Activated CD4-positive, alpha-beta T cell treated with anti-CD3 and anti-CD28 coated beads, Interleukin-2, amount 50 U/mL, for 1 hour (primary cell): ENCODE measurements around the gene ZFX.
"Not testable (repeated sequence)": the region's sequence is repeated elsewhere in the genome, so short reads cannot be mapped to it uniquely, and the experiment has no call there.

Experiments
- DNase-seq: peaks from one replicate; pipeline ENCODE4 v3.0.0-alpha.2; 2020

ZFX gene

DNA sequence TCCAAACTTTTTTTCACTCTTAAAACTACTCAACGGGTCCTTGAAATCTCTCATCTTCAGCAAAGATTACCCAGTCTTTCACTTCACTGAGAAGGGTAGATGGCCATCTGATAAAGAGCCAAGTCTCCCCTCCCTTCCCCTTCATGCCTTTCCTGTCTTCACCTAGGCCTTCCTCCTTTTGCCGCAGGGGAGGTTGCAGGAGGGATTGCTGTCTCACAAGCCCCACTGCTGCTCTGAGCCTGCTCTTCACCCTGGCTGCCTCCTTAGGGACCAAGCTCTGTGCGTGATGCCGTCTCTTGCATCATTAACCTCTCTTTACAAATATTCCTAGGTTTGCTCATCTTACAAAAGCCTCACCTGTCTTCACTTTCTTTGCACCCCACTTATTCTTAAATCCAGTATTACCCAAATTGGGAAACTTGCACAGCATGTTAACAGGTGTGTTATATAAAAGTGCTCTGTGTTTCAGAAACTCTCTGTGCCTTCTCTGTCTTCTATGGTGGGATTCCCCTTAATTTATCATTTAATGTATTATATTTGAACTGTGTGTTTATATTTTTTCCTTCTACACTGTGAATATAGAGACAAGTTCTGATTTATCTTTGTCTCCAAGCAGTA, 3.8 kb downstream of the ZFX start:
- DNase-seq, result no peak

DNA sequence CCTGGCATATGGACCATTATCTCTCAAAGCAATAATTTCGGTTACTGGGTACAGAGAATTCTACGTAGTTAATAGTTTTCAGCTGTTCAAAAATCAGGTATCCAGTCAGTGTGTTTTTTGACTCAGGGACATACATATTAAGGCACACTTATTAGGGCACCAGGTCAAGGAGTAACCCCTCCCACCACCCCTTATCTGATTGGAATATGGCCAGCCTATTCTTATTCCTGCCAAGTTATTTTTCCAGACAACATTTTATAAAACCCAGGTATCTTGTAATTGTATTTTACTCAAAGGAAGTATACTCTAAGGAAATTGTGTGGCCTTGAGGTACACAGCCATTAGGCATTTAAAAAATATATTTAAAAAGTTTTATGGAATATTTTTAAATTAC, 4.3 kb downstream of the ZFX start:
- no peak for DNase-seq

DNA sequence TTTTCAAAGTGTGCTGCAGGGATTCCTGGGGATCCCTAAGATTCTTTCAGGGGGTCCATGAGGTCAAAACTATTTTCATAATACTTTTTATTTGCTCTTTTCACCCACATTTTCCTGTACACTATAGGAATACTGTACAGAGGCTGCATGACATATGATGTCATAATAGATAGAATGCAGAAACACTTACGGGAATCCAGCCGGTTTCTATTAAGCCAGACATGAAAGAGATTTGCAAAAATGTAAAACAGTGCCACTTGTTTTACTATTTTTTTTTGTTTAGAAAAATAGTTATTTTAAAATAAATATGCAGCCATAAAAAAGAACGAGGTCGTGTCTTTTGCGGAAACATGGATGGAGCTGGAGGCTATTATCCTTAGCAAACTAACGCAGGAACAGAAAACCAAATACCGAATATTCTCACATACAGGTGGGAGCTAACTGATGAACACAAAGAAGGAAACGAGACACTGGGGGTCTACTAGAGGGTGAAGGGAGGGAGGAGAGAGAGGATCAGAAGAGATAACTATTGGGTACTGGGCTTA, 5.0 kb downstream of the ZFX start:
- no peak for DNase-seq

DNA sequence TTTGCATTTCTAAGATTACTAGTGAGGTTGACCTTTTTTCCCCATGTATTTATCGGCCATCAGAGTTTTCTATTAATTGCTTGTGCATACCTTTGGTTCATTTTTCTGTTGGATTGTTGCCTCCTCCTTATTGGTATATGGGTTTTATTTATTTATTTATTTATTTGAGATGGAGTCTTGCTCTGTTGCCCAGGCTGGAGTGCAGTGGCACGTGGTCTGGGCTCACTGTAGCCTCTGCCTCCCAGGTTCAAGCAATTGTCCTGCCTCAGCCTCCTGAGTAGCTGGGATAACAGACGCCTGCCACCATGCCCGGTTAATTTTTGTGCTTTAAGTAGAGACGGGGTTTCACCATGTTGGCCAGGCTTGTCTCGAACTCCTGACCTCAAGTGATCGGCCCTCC, 6.2 kb downstream of the ZFX start:
- DNase-seq, result not testable (repeated sequence)

DNA sequence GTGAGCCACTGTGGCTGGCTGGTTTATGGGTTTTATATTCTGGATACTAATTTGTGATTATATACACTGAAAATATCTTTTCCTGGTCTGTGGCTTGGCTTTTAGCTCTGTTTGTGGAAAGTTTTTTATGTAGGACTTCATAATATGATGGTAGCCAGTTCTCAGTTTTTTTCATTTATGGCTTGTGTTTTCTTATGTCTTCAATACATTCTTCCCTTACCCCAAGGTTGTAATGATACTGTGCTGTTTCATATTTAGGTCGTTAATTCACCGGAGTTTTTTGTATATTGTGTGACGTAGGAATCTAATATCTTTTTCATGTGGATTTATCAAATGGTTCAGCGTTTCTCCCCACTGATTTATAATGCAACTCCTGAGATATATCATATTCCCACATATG, 6.6 kb downstream of the ZFX start:
- DNase-seq, result no peak

DNA sequence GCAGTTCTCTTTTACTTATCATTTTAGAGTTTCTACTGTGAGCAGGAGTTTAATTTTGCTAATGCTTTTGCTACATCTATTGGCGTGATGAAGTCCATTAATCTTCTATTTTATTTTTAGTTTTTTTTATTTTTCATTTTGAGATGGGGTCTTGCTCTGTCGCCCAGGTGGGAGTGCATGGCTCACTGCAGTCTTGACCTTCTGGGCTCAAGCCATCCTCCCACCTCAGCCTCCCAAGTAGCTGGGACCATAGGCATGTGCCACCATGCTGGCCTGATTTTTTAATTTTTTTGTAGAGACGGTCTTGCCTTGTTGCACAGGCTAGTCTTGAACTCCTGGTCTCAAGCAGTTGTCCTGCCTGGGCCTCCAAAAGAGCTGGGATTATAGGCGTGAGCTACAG, 9.4 kb downstream of the ZFX start:
- no peak for DNase-seq

DNA sequence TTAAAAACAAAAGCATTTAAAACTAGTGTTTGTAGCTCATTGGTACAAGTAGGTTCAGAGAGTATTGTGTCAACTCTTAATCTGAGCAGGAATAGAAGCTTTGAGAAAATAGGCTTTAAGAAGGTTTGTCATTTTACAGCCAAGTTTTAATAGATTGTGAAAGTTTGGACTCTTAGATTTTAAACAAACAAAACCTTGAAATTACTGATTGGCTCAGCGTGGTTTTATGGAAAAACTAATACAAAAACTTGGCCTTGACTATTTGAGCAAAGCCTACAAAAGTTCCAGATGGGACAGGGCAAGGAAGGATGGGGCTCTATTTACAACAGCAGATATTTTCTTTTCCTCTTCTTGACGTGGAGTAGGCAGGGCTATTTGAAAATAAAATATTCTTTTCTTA, 16.5 kb downstream of the ZFX start:
- no peak for DNase-seq

DNA sequence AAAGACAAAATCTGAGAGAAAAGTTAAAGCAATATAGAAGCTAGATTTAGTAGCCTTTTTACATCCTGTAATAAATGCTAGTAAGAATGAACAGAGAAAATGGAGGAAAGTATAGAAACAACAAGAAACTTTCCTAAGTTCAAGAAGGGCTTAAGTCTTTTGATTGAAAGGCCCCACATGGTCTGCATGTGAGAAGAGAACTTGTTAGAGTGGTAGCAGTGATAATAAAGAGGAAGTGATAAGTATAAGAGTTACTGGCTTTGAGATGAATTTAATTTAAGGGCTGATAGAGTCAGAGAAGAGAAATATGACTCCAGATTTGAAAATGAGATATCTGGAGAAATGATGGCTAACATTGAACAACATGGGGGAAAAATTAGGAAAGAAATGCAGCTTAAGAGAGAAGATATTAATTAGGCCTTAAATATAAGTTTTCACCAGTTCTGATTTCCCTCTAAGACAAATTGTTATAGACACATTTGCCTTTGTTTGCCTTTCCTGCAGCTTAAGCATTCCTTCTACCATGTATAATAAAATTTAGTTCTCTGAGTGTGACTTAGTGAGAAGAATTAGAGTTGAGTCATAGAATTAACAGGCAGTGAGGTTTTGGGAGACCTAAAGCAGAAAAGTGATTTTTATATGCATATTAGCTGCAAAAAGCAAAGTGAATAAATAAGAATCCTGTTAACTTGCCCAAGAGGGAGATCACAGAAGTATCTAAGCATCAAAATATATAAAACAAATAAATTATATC, 18.4 kb downstream of the ZFX start:
- no peak for DNase-seq

DNA sequence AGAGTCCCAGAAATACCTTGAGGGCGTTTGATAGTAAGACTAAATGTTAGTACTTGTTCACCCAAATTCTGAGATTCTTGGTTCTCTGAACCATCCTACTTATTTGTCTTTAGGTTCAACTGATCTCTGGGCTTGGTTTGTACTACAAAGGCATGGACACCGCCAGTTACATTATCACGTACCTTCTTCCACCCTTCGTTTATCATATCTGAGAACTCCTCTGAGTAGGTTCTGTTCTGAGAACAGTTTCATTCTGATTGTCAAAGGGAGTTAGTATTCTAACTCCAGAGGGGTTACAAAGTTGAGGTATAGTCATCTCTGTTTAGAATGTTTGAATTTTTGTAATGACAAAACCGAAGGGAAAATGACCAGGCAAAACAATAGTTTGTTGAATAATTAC, 19.3 kb downstream of the ZFX start:
- no peak for DNase-seq

DNA sequence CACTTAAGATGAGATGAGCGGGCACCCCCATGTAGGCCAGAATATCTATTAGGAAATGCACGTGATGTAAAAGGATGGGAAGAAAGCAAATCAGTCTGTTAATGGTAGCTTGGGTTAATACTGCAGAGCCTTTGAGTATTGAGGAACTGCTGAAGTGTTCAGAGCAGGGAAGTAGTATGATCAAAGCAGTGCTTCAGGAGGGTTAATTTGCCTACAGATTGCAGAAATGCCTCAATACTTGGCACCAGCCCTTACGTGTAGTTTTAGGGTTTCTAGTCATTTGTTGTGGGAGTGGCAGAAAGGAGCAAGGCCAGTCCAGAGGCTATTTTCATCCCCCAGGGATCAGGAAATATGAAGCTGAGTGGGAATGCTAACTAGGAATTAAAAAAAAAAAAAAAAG, 19.7 kb downstream of the ZFX start:
- DNase-seq, result no peak

DNA sequence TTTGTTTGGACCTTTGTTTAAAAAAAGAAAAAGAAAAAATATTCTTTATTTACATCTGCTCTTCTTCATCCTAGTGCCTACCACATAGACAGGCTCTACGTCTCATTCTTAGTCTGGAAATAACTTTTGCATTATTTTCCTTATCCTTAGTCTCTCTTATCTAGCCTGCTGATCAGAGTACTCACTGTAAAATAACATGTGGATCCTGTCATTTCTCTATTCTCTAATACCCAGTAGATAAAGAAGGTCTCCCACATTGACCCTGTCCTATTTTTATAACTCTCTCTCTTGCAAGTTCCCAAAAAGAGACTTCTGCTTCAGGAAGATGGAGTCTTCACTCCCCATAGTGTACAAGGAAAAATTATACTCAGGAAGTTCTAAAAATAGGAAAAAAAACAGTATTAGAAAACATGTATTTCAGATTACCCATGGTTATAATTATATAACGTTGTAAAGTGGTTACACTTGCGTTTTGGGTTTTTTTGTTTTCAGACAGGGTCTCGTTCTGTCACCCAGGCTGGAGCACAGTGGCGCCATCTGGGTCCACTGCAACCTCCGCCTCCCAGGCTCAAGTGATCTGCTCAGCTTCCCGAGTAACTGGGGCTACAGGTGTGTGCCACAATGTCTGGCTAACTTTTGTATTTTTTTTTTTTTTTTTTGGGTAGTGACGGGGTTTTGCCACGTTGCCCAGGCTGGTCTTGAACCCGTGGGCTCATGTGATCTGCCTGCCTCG, 23.8 kb downstream of the ZFX start:
- no peak for DNase-seq

DNA sequence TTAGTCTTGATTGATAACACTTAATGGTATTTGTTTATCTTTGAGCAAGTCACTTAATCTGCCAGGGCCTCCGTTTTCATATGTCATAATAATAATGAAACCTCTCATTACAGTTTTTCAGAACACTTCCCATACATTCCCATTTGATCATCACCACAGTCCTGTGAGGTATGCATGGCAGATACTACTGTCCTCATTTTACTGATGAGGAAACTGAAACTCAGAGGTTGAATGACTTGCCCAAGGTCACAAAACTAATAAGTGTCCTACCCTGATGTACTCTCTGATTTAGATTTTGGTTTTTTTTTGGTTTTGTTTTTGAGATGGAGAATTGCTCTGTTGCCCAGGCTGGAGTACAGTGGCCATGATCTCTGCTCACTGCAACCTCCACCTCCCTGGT, 25.7 kb downstream of the ZFX start:
- DNase-seq, result no peak

DNA sequence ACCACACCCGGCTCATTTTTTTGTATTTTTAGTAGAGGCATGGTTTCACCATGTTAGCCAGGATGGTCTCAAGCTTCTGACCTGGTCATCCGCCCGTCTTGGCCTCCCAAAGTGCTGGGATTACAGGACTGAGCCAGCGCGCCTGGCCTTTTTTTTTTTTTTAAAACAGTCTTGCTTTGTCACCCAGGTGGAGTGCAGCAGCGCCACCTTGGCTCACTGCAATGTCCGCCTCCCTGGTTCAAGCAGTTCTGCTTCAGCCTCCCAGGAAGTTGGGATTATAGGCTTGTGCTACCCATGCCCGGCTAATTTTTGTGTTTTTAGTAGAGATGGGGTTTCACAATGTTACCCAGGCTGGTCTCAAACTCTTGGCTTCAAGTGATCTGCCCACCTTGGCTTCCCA, 28.9 kb downstream of the ZFX start:
- no peak for DNase-seq

DNA sequence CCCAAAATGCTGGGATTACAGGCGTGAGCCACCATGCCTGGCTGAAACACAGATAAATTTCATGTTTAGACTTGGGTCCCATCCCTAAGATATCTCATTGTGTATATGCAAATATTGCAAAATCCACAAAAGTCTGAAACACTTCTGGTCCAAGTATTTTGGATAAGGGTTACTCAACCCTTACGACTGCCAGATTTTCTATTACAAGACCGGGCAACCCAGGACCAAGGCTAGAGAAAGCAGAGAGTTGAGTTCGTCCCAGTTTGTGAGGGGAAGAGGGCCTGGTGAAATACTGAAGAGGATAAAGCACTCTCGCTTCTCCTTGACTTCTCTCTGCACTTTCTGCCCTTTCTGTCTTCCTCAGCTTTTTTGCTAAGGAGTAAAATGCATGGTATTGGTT, 34.5 kb downstream of the ZFX start:
- no peak for DNase-seq

DNA sequence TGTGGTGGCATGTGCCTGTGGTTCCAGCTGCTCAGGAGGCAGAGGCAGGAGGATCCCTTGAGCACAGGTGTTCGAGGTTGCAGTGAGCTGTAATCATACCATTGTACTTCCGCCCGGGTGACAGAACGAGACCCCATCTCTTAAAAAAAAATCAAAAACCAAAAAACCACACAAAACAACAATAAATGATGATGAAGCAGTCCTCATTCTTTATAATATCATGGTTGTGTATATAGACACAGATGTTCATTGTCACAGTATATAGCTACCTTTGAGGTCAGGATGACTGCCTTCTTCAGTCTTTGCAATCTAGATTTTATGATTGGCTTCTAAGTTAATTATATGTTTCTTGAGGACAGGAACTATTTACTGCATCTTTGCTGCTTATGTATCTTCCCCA, 37.0 kb downstream of the ZFX start:
- no peak for DNase-seq

DNA sequence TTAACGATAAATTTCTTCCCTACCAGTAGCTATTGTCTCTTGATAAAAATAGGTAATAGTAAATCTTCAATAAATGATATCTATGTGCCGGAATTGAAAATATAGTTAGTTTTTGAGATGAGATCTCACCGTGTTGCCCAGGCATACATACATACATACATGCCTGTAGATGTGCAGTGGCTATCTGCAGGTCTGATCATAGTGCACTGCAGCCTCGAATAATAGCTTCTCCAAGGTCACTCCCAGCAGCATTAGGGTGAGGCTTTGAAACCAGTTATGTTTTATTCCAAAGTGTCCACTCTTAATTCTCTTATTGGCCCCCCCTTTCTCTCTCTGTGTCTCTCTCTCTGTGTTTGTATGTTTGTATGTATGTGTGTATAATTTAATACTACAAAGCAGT, 37.5 kb downstream of the ZFX start:
- DNase-seq, result no peak

DNA sequence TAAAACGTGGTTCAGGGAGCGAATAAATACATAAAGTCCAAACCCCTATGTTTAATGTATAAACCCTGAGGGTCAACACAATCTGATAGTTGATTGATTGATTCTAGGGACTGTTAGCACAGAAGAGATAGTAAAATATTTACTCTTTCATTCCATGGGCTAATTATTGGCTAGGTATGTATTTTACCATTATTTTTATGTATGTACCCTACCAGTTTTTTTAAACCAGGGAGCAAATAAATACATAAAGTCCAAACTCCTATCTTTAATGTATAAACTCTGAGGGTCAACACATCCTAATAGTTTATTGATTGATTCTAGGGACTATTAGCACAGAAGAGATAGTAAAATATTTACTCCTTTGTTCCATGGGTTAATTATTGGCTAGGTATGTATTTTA, 40.0 kb downstream of the ZFX start:
- no peak for DNase-seq

DNA sequence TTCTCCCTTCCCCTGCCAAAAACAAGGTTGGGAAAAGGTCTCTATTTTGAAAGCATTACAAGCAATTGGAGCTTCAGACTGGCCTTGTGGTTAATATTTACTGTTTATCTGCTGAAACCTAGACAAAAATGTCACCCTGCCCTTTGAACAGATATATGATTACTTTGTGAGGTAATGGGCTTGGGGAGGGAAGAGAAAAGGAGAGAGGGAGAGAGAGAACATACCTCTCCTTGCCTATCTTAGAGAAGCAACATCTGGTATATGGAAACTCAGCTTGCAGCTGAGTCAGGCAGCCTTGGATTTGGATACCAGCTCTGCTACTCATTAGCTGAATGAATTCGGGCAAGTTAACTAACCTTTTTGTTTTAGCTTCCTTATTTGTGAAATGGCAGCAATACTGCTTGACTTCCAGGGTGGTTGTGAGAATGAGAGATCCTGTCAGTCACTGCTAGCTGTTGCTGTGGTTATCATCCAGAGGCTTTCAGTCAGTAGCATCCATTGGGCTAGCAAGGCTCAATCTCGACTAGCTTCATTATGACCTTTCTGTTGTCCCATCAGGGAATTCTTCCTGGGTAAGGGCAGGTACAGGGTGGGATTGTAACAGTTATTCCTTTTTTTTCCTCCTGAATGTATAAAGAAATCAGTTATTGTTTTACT, 41.1 kb downstream of the ZFX start:
- DNase-seq, result no peak

DNA sequence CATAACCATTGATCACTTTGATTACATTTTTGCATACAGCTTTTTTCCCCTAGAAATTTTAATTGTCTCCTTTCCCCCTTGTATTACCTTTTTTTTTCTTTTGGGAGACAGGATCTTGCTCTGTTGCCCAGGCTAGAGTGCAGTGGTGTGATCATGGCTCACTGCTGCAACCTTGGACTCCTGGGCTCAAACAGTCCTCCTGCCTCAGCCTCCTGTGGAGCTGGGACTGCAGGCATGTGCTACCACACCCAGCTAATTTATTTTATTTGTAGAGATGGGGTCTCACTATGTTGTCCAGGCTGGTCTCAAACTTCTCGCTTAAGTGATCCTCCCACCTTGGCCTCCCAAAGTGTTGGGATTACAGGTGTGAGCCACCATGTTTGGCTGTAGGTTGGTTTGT, 47.0 kb downstream of the ZFX start:
- no peak for DNase-seq

DNA sequence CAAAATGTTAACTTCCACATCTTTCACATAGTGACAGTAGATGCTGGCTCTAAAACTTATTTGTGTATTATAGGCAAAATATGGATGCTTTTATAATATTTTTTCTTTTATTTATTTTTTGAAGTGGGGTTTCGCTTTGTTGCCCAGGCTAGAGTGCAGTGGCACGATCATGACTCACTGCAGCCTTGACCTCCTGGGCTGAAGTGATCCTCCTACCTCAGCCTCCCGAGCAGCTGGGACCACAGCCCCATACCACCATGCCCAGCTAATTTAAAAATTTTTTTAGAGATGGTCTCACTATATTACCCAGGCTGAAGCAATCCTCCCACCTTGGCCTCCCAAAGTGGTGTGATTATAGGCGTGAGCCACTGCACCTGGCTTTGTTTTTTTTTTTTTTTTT, 48.6 kb downstream of the ZFX start:
- no peak for DNase-seq

DNA sequence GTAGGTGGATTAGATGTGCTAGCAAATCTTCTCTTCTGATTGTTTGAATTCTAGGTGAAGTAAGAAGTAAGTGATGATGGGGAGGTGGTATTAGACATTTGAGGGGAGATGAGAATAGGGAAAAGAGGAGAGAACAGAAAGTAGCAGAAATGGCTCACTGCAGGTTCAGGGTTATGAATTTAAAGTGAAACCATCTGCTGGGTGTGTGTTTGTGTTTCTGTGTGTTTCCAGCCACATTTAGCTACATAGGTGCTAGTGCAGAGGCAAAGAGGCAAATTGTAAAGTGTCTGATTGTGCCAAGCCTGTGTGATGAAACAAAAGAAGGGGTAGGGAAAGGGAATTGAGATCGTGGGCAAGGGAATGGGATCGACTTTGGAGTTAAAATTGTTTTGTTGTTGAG, 50.6 kb downstream of the ZFX start:
- no peak for DNase-seq

DNA sequence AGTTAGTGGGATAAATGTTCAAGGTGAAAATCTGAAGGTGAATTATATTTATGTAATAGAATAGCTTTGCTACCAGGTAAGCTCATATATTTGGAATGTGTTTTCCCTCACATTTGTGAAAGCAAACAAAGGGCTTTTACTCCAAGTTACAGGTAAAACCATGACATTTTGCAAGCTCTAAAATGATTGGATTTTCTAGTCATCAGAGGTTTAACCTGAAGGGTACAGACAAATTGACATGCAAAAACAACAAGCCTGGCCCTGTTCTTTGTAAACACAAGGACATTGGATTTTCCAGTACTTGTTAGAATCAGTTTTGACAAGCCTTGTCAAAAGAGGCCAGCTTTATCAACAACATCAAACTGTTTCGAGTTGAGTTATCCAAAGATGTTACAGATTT, 51.7 kb downstream of the ZFX start:
- DNase-seq, result no peak

DNA sequence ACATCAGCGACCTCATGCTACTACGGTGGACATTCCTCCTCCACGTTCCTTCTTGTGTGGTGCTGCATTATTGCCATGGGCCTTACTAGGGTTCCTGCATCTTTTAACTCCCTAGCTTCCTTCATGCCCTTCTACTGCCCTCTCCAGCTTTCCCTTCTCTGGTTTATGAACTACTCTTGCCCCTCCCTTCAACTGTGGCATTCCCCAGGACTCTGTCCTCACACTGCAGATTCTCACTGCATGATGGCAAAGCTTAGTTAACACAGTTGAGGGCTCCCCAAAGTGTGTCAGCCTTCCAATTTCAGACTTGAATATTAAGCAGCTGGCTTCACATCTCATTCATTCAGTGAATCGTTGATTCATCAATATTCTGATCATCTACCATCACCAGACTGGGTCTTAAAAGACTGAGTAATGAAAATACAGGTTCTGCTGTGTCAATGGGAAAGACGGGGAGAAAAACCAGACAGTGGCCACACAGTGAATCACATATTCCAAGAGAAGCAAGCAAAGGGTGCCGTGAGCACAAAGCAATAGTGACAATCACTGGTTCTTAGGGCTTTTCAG, 53.0 kb downstream of the ZFX start:
- DNase-seq, result no peak
